Measurements from ENCODE around the gene RALGAPA2.

RALGAPA2 gene

GRCh38 chr20:20535051-20535450 is 177.4 kb downstream of the RALGAPA2 start:
- DNase-seq (ENCODE audit: low spot score) = no peak

DNA sequence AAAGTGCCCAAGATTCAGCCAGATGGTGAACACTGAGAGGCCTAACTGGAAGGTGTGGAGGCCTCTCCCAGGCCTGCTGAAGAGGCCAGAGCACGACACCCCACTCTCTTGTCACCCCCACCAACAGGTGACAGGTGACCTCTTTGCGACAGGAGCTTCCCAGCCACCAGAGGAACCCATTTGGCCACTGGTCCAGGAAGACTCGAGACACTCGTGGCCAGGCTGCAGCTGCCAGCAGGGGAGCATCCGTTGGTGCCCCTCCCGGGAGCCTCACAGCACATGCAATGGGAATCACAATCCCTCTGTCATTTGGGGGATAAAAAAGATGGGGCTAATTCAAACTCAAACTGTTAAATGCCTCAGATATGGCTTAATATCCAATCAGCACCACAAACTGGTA is 181.2 kb downstream of the RALGAPA2 start:
- no peak for DNase-seq (ENCODE audit: low spot score)

DNA sequence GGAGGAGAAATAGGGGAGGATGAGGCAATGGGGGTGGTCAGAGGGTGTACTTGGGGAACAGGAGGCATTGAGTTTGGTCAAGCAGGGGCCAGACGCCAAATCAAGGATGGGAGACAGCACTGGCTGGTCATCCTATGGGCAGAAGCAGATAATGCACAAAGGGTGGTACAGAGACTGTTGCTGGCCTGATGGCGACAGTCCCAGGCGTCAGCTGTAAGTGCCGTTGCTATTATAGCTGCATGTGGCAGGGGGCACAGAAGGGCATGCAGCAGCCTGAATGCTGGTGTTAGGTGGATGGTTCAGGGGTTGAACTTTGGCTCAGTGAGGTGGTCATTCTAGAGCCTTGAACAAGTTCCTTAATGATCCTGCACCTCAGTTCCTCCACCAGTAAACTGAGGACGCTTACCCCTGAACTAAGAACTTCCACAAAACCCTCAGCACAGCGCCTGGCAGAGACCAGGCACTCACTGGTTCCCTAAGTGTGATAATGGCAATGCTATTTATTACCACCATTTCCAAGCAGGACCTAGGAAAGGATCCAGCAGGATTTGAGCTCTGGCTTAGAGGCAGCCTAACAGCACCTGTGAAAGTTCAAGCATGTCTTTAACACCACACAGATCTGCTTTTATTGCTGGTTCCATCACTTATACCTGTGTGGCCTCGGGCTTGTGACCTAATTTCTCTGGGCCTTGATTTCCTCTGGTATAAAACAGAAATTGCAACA is 181.9 kb downstream of the RALGAPA2 start:
- no peak for DNase-seq (ENCODE audit: low spot score)

GRCh38 chr20:20529597-20529996 is 182.8 kb downstream of the RALGAPA2 start:
- DNase-seq (ENCODE audit: low spot score) = no peak

GRCh38 chr20:20528861-20529260 is 183.6 kb downstream of the RALGAPA2 start:
- no peak for DNase-seq (ENCODE audit: low spot score)

DNA sequence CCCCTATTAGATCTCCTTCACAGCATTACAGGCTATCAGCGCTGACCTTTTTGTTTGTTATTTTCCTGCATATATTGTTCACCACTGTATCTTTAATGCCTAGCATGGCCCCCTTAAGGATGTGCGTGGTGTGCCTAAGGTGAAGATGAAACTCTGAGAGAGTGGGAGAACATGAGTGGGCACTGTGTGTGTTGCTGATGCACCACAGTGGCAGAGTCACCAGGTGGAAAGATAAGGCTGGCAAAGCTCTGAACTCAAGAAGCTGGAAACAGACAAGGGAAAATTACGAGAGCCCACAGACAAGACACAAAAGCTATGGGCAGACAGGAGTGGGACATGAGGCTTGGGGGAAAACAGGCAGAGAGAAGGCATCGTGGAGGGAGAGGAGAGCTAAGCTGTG is 184.8 kb downstream of the RALGAPA2 start:
- no peak for DNase-seq (ENCODE audit: low spot score)

DNA sequence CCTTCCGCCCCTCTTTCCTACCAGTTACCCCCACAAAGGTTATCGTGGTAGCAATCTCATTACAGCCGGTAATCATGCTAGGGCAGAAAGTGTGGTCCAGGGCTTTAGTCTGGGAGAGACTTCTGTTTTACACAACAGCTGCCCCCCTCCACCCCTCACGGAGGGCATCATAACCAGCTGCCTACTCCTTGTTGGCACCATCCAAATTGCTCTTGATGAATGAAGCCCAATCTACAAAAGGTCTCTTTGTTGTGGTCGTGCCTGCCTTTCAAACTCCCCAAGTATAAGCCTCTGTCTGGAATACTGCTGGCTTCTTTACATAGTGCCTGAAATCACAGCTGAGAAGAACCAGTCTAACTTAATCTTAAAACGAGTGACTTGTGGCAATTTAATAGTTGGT is 186.7 kb downstream of the RALGAPA2 start:
- DNase-seq (ENCODE audit: low spot score) = no peak

GRCh38 chr20:20525214-20525613 is 187.2 kb downstream of the RALGAPA2 start:
- no peak for DNase-seq (ENCODE audit: low spot score)

GRCh38 chr20:20524756-20525155 is 187.7 kb downstream of the RALGAPA2 start:
- DNase-seq (ENCODE audit: low spot score) = no peak

DNA sequence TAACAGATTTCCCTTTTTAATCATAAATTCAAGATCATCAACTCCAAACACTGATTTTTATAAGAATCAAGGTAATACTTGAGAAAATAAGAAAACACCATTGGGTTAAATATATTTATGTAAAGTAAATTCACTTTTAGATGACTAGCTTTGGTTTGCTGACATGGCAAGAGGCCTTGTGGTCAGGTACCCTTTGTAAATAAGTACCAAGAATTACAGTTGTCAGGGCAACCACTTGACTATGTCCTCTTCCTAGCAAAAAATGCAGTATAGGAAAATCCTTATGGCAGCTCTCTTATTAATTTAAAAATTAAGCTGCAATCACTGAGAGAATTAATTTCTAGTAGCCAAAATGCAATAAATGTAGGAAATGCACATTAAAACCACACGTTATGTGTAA is 190.7 kb downstream of the RALGAPA2 start:
- no peak for DNase-seq (ENCODE audit: low spot score)

DNA sequence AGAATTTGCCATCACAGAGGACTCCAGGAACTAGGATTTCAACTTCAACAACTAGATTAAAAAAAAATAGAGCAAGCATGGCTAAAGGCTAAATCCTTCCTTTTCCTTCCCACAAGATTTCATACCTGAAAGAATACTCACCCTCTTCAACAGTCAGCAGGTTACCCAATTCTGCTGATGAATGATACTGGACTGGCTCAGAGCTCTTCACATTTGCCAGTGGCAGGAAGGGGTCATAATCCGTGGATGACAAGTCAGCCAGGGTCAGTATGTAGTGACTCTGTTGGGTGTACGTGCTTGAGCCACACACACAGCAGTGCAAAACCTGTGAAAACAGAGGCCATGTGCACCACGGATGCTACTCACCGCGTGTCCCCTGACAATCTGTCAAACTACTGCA is 191.7 kb downstream of the RALGAPA2 start:
- DNase-seq (ENCODE audit: low spot score) = no peak

DNA sequence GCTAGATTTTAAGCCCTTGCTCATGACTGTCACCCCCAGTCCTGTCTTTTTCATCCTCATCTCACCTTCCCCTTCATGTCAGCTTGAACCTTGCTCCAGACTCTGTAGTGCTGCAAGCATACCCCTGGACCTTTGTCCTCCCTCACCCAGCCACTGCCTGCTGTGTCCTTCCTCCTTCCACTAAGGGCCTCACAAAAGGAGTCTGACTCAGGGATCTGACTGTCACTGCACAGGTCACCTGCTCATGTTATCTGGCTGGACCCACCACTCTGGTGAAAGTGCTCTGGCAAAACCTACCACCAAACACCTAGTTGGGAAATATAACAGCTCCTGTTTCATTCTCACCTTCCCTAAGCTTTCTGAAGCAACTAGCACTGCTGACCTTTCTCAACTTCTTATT is 193.2 kb downstream of the RALGAPA2 start:
- no peak for DNase-seq (ENCODE audit: low spot score)

- DNase-seq (ENCODE audit: low spot score) = no peak
Observed at GRCh38 chr20:20518263-20518662, 194.2 kb downstream of the RALGAPA2 start.

DNA sequence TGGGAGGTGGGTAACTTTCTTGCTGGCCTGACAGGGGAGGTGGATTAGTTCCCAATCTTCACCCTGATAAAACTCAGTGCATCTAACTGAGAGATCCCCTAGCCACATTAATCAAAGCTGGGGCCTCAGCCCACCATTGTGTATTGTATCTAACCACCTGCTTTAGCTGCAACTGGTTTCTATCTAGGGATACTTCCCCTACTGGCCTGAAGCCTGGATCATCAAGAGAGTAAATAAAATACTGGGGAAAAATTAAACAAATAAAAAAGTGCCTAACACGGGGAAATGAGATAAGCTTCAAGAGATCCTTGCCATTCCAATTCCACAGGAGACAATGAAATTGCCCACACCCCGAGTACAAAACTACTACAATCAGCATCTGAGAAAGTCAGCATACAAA is 195.1 kb downstream of the RALGAPA2 start:
- DNase-seq (ENCODE audit: low spot score) = no peak

- DNase-seq (ENCODE audit: low spot score) = no peak
Observed at GRCh38 chr20:20513720-20514119, 198.7 kb downstream of the RALGAPA2 start.

DNA sequence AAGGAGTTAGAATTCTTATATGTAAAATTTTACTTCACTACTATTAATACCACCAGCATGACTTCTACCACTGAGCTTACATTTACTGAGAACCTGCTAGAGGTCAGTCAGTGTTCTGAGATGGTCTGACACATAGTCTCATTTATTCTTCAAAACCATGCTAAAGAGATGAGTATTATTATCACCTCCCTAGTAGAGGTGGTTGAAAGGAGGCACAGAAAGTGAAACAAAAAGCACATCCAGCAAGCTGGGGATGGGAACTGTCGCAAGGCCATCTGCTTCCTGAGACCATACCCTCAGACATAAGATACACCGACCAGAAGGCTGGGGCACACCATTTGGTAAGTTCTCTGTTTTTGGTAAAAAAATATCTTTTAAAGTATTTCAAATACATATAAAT is 206.9 kb downstream of the RALGAPA2 start:
- DNase-seq (ENCODE audit: low spot score) = no peak

- DNase-seq (ENCODE audit: low spot score) = no peak
Observed at GRCh38 chr20:20503777-20504530, 208.5 kb downstream of the RALGAPA2 start.

DNA sequence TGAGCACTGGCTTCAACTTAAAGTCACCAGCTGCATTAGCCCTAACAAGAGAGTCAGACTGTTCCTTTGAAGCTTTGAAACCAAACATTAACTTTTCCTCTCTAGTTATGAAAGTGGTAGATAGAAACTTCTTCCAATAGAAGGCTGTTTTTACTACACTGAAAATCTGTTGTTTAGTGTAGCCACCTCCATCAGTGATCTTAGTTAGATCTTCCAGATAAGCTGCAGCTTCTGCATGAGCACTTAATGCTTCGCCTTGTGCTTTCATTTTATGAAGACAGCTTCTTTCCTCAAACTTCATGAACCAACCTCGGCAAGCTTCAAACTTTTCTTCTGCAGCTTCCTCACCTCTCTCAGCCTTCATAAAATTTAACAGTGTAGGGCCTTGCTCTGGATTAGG is 211.3 kb downstream of the RALGAPA2 start:
- no peak for DNase-seq (ENCODE audit: low spot score)

DNA sequence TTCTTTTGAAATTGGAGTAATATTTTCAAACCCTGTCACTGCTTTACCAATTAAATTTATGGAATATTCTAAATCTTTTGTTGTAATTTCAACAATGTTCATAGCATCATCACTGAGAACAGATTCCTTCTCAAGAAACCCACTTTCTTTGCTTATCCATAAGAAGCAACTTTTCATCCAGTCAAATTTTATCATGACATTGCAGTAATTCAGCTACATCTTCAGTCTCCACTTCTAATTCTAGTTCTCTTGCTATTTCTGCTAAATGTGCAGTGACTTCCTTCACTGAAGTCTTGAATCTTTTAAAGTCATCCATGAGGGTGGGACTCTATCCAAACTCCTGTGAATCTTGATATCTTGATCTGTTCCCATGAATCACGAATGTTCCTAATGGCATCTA is 212.1 kb downstream of the RALGAPA2 start:
- no peak for DNase-seq (ENCODE audit: low spot score)

- no peak for DNase-seq (ENCODE audit: low spot score)
Observed at GRCh38 chr20:20499439-20499838, 213.0 kb downstream of the RALGAPA2 start.

GRCh38 chr20:20498076-20498861 is 214.2 kb downstream of the RALGAPA2 start:
- no peak for DNase-seq (ENCODE audit: low spot score)

- DNase-seq (ENCODE audit: low spot score) = no peak
Observed at GRCh38 chr20:20497242-20497978, 215.0 kb downstream of the RALGAPA2 start.
